HG02610 (cell line): ENCODE results near the gene LIPA.
"Not testable (repeated sequence)": the region's sequence is repeated elsewhere in the genome, so short reads cannot be mapped to it uniquely, and the experiment has no call there.

ENCODE experiments used
- ATAC-seq: cut with Tn5 transposase; IDR thresholded peaks from one replicate; pipeline ENCODE4 v1.9.1; 2021; ENCODE audit warnings: mild to moderate bottlenecking, moderate library complexity; ENCODE audit not compliant: unreplicated experiment

Gene LIPA

GRCh38 chr10:89171263-89171872 lies 80.2 kb downstream of the LIPA start:
- ATAC-seq: no peak

DNA sequence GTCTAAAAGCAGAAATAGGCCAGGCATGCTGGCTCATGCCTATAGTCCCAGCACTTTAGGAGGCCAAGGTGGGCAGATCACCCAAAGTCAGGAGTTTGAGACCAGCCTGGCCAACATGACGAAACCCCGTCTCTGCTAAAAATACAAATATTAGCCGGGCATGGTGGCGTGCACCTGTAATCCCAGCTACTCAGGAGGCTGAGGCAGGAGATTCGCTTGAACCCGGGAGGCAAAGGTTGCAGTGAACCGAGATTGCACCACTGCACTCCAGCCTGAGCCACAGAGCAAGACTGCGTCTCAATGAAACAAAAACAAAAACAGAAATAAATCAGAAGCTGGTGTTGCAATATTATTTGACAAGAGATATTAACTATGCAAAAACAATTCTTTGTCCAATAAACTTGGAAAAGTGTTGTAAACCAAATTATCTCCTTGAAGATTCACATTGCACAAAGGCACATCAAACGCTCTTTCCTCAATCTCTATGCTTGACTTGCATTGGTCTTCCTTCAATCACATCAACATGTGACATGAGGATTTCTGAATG lies 83.1 kb downstream of the LIPA start:
- not testable (repeated sequence) for ATAC-seq

DNA sequence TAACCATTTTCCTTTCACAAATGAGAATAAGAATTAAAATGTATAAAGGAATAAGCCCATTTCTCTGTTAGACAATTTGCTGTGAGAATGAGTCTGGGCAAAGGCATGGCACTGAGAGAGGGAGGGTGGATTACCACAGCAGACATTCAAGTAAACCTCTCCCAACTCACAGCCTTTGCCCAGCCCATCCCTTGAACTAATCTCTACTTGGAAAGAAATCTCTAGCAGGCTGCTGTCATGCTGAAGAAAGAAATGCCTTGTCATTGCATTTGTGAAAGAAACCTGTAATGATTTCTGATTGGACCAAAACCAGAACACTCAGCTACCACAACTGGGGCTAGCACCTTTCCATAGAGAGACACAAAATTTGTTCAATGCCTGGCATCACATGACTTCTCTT lies 83.7 kb downstream of the LIPA start:
- no peak for ATAC-seq

DNA sequence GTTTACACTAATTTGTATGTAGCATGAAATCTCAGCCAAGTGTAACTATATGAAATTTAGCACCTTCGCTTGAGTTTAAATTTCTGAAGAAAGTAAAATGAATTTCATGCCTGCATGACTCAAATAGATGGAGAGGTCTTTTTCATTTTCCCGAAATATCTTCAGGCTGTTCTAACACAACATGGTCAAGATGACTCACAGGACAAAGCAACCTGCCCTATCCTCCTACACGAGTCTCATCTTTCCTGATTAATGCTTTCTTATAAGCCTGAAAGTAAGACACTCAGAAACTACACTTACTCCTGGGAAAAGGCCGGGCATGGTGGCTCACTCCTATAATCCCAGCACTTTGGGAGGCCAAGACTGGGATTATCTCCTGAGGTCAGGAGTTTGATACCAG lies 85.7 kb downstream of the LIPA start:
- ATAC-seq: no peak

- no peak for ATAC-seq
These were observed 86.7 kb downstream of the LIPA start for GRCh38 chr10:89164920-89165319.

DNA sequence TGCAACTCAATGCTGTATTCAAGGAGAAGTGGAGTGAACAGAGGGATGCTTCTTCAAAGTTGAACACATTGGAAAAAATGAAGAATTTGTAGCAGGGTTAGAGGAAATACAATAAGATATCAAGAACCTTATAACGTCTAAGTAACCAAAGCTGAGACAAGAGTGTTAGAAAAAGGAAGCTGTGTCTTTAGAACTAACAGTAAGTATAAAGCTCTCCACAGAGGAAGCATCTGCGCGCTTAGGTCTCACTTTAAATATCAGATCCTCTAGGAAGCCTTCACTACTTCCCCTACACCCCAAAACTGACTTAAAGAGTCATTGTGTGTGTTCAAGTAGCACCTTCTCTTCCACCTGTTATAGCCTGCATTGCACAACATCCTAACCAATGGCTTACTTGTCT lies 87.5 kb downstream of the LIPA start:
- peak; percentile 9 for ATAC-seq
